Left lung (tissue), 10 donors: ENCODE data around the gene RAD1. TPM values are rescaled to one million over a fixed set of nuclear protein-coding genes. Genes with fewer than 3 reads are reported as not detected.

Experiments used
- ATAC-seq: fragments of 200-7000 bp; cut with Tn5 transposase; one replicate; pipeline ENCODE4 v1.9.1; 2020; ENCODE audit warnings: moderate library complexity
- DNase-seq, 4 donors: peaks; one replicate each; pipeline ENCODE4 v3.0.0-alpha.2; 2013 to 2020
- H3K27ac ChIP-seq, 2 donors: fragments of 200-600 bp; sonication (generic) in 1 of 2; one replicate each; pipeline versions ENCODE4 v1.5.0 to v1.8.0; 2020 to 2021
- H3K27me3 ChIP-seq, 2 donors: fragments of 200-600 bp; sonication (generic) in 1 of 2; one replicate each; pipeline versions ENCODE4 v1.5.0 to v1.8.0; 2020 to 2021
- H3K36me3 ChIP-seq, 2 donors: fragments of 200-600 bp; sonication (generic) in 1 of 2; one replicate each; pipeline versions ENCODE4 v1.5.0 to v1.8.0; 2020 to 2021
- H3K4me1 ChIP-seq, 2 donors: fragments of 200-600 bp; one replicate each; pipeline ENCODE4 v1.8.0; 2021
- H3K4me3 ChIP-seq, 2 donors: fragments of 200-600 bp; sonication (generic) in 1 of 2; one replicate each; pipeline versions ENCODE4 v1.5.0 to v1.8.0; 2020 to 2021; ENCODE audit warnings: mild to moderate bottlenecking in 1 of 2
- H3K9me3 ChIP-seq, 2 donors: fragments of 200-600 bp; sonication (generic) in 1 of 2; one replicate each; pipeline versions ENCODE4 v1.5.0 to v1.8.0; 2020 to 2021
- intact Hi-C, 2 donors: fragments of 100-400 bp; cut with DNase I; formaldehyde crosslinking; loops; one replicate each; pipeline versions ENCODE4 v1.11.2 to v1.14.2; 2022
- polyA plus RNA-seq, 6 donors: library from polyadenylated mRNA; unstranded; fragments of 120-200 nt; gene quantifications; one replicate each; pipeline ENCODE4 v1.2.1, GENCODE V29; 2013; ENCODE audit not compliant: insufficient read length in 6 of 6
- total RNA-seq, 2 donors: library from RNA; stranded (reverse); fragmentation: NEBNext Ultra II Directional; extraction: Animal tissue kit (Norgen Biotek cat#: 25700); gene quantifications; one replicate each; pipeline ENCODE4 v1.2.1, GENCODE V29; 2021
- TF ChIP-seq, protein P1 (sequence below), 2 donors: fragments of 200-600 bp; sonication (generic) in 1 of 2; IDR thresholded peaks; one replicate each; pipeline versions ENCODE4 v1.5.0 to v1.8.0; 2021; ENCODE audit warnings: antibody characterized with exemption in 2 of 2
- donor health status: DM: no; HTN: yes; CAD: no.
- donor health status: DM: no; HTN: no; CAD: no.

The RAD1 gene
- total and polyA plus RNA-seq, 8 donors, result 22.6 to 39.9 (median 37.9) TPM

DNA sequence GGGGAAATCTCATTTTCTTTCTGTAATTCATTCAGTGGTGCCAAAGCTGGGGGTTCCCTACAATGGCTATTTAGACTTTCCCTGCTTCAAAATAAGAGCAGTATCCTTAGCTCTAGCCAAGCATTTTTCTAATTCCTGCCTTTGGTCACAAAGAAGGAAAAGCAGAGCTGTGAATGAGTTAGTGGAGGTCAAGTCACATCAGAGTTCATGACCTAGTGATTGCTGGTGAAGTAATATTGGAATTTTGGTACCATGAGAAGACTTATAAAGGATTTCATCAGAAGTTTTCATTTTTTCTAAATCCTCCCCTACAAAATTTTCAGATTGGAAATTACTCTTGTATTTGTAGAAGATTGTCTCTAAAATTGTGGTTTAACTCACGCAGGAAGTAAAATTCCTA lies 42.0 kb upstream of the RAD1 start:
- H3K27me3 ChIP-seq, result no peaks in the 10 kb centered on the region
- H3K9me3 ChIP-seq, result no peaks in the 10 kb centered on the region
- H3K36me3 ChIP-seq, result peaks cover 6 to 40% of the 10 kb centered on the region in 2 donors
- TF ChIP-seq, protein P1, sequence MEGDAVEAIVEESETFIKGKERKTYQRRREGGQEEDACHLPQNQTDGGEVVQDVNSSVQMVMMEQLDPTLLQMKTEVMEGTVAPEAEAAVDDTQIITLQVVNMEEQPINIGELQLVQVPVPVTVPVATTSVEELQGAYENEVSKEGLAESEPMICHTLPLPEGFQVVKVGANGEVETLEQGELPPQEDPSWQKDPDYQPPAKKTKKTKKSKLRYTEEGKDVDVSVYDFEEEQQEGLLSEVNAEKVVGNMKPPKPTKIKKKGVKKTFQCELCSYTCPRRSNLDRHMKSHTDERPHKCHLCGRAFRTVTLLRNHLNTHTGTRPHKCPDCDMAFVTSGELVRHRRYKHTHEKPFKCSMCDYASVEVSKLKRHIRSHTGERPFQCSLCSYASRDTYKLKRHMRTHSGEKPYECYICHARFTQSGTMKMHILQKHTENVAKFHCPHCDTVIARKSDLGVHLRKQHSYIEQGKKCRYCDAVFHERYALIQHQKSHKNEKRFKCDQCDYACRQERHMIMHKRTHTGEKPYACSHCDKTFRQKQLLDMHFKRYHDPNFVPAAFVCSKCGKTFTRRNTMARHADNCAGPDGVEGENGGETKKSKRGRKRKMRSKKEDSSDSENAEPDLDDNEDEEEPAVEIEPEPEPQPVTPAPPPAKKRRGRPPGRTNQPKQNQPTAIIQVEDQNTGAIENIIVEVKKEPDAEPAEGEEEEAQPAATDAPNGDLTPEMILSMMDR (IDR thresholded peaks at IDR 0.05), result no peak
- no peak overlapping the region for H3K4me3 ChIP-seq
- intact Hi-C loops, result no loop called here
- DNase-seq (no peak), ATAC-seq (no peak)
- H3K27ac ChIP-seq, result no peak overlapping the region
- no peaks in the 10 kb centered on the region for H3K4me1 ChIP-seq

DNA sequence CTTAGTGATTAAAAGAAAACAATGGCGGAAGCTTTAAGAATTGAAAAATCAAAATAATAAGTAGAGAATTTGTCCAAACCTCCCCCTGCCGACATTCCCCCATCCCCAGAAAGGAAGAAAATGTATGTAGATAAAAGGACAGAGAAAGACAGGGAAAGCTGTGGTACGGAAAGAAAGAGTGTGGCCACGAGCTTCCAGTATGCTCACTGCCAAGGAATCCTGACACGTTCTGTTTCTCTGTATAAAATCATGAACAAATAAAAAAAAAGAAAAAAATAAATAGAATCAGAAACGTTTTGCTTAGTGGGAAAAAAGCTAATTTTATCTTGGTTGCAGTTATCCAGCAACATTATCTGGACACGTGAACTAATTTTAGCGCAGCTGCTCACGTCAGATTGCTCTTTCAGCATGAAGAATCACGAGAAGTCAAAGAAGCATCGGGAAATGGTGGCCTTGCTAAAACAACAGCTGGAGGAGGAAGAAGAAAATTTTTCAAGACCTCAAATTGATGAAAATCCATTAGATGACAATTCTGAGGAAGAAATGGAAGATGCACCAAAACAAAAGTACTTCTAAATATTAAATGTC lies 29.2 kb upstream of the RAD1 start:
- H3K36me3 ChIP-seq, result peaks cover 0 to 97% of the 10 kb centered on the region in 2 donors
- no peaks in the 10 kb centered on the region for H3K4me1 ChIP-seq
- intact Hi-C loops, result no loop called here
- no peak overlapping the region for H3K4me3 ChIP-seq
- ATAC-seq (no peak), DNase-seq (no peak)
- H3K27me3 ChIP-seq, result no peaks in the 10 kb centered on the region
- no peak overlapping the region for H3K27ac ChIP-seq
- TF ChIP-seq, protein P1 (IDR thresholded peaks at IDR 0.05), result no peak
- H3K9me3 ChIP-seq, result no peaks in the 10 kb centered on the region

DNA sequence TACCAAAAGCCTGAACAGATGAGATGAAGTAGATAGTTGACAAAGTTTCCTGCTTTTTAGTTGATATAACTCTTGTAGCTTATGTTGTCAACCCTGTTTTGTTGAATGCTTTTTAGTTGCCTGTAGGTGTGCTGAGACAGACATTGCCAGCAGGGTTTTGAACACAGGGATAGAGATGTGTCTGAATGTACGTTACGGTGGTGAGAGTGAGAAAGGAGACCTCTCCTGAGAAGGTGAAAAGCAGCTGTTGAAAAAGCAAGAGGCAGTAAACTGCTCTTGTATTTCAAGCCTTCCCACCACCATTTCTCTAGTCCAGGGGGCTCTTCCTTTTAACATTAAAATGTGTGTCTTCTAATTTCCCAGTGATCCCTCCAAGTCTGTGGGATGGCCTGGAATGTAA lies 28.7 kb upstream of the RAD1 start:
- H3K4me1 ChIP-seq, result no peaks in the 10 kb centered on the region
- no peak for ATAC-seq
- no peak overlapping the region for H3K4me3 ChIP-seq
- DNase-seq, result no peak
- no peaks in the 10 kb centered on the region for H3K9me3 ChIP-seq
- TF ChIP-seq, protein P1 (IDR thresholded peaks at IDR 0.05), result no peak
- intact Hi-C loops, result no loop called here
- no peak overlapping the region for H3K27ac ChIP-seq
- peaks cover 0 to 97% of the 10 kb centered on the region in 2 donors for H3K36me3 ChIP-seq
- no peaks in the 10 kb centered on the region for H3K27me3 ChIP-seq

DNA sequence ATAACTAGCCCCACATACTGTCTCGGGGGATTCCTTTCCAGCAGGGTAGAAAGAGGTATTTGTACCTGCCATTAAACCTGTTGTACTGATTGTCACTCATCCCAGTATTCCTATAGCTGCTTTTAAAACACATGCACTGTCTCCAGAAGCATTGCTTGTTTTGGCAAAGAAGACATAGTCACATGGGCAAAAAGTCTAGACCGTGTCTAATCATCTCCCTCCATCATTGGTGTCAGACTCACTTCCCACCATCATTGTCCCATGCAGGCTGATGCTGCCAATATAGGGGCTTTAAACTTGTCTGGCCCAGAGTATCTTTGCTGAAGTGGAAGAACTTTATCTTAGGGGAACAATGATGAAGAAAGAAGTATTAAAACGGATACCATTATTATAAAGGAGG lies 26.6 kb upstream of the RAD1 start:
- no peak for DNase-seq
- no peaks in the 10 kb centered on the region for H3K27me3 ChIP-seq
- no peaks in the 10 kb centered on the region for H3K9me3 ChIP-seq
- intact Hi-C loops, result no loop called here
- no peaks in the 10 kb centered on the region for H3K4me1 ChIP-seq
- ATAC-seq, result no peak
- H3K4me3 ChIP-seq, result no peak overlapping the region
- H3K27ac ChIP-seq, result no peak overlapping the region
- TF ChIP-seq, protein P1 (IDR thresholded peaks at IDR 0.05), result no peak
- H3K36me3 ChIP-seq, result peaks cover 0 to 98% of the 10 kb centered on the region in 2 donors

DNA sequence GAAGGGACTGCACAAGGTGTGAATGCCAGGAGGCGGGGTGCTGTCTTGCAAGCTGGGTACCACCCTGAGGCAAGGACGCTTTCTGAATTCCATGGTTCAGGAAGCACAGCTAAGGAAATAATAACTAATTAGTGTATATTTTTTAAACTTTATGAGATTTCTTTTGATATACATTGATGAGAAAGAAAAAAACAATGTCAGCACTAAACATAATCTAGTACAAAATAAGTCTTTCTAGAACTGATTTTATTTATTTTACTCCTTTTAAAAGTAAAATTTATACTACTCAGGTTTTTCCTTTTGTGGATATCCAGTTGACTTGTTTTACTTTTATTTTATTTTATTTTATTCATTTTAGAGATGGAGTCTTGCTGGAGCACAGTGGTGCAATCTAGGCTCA lies 17.6 kb upstream of the RAD1 start:
- intact Hi-C loops, result no loop called here
- ATAC-seq (no peak), DNase-seq (no peak)
- H3K36me3 ChIP-seq, result peaks cover 0 to 26% of the 10 kb centered on the region in 2 donors
- no peak overlapping the region for H3K27ac ChIP-seq
- no peaks in the 10 kb centered on the region for H3K27me3 ChIP-seq
- TF ChIP-seq, protein P1 (IDR thresholded peaks at IDR 0.05), result no peak
- H3K4me1 ChIP-seq, result peaks cover 17 to 36% of the 10 kb centered on the region in 2 donors
- H3K9me3 ChIP-seq, result no peaks in the 10 kb centered on the region
- H3K4me3 ChIP-seq, result no peak overlapping the region
